Medulla oblongata (tissue), 1 donor: Measurements from ENCODE around the gene NOL7.
A peak's percentile ranks its signal among the peaks of the same experiment; 100 is the strongest.

Experiments
- DNase-seq: peaks from one replicate; pipeline ENCODE4 v3.0.0-alpha.2; 2015; ENCODE audit errors: extremely low spot score

NOL7 gene

GRCh38 chr6:13597073-13597472 lies 18.1 kb upstream of the NOL7 start:
- no peak for DNase-seq

DNA sequence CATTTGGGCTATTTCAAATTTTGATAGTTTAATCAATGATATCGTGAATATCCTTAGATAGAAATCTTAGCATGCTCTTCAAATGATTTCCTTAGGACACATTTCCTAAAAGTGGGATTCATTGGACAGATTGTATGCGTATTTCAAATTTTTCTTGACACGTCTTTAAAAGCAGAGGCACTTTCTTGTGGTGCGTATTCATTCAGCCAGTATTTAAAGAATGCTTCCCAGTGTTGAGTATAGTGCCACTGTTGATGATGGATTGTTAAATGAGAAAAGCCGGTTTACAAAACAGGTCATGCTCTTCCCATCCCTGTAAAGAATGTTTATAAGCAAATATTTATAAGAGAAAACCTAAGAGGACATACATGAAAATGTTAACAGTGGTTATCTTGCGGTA lies 15.1 kb upstream of the NOL7 start:
- no peak for DNase-seq

DNA sequence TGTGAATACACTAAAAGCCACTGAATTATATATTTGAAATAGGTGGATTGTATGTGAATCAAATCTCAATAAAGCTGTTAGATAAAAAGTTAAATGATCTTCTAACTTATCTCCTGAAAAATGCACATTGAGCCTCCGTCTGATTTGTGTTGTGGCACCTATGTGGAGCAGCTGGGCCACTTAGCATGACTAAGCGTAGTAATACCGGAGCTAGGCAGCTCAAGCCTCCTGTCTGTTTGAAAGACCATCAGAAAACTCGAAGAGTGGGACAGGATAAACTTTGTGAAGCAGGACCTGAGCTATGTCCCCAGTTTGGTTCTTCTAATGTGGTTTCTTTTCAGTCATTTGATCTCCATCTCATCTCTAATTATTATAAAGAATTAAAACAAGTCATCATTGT lies 11.0 kb upstream of the NOL7 start:
- no peak for DNase-seq

GRCh38 chr6:13604546-13605416 lies 10.4 kb upstream of the NOL7 start:
- no peak for DNase-seq

DNA sequence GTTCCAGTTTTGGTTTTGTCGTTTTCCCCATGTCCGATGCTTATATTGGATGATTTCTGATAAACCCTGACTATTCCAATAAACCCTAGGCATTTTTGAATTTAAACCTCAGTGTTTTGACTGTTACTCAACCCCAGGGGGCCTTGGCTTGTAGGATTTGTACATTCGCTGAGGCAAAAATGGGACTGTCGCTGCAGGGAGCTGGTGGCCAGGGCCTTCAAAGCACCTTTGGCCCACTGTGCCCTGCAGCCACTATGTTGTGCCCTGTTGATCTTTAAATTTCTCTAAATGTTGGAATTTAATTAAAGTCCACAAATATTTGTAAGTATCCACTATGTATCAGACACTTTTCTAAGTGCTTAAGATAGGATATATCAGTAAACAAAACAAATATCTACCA lies 9.5 kb upstream of the NOL7 start:
- no peak for DNase-seq

- no peak for DNase-seq
Measured at GRCh38 chr6:13611715-13612114, 3.4 kb upstream of the NOL7 start.

- no peak for DNase-seq
Measured at GRCh38 chr6:13613029-13613594, 2.0 kb upstream of the NOL7 start.

DNA sequence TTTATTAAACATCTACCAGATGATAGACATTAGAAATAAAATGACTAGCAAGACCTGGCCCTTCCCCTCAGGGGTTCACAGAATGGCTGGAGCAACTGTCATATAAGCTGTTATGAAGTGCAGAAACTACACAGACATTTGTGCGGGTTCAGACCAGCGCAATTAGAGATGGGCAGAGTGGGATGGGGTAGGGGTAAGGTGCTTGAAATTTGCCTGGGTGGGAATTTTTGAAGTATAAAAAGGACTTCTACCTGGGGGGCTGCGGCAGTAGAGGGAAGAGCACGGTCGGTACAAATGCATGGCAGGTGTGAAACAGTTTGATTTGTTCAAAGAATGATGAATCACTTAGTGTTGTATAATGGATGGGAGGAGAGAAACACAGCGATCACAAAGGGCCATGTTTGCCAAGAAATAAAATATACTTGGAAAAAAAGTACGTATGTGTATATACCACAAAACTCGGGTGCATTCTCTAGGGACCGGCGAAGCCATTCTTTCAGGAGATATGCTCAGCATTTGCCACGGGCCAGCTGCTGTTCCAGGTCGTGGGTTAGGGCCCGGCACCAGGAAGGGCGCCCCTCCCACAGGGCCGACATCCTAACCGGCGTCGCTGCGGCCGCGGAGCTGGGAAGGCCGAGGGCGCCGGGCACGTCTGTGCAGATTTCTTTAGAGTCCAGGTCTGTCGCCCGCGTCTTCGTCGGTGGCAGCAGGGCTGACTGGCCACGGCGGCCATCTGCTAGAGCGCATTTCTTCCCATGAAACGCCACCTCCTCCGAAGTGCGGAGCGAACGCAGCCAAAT lies 809 bp upstream of the NOL7 start:
- no peak for DNase-seq

GRCh38 chr6:13615792-13616120 lies 621 bp downstream of the NOL7 start:
- DNase-seq, result no peak

GRCh38 chr6:13617066-13617465 lies 1.9 kb downstream of the NOL7 start:
- no peak for DNase-seq

DNA sequence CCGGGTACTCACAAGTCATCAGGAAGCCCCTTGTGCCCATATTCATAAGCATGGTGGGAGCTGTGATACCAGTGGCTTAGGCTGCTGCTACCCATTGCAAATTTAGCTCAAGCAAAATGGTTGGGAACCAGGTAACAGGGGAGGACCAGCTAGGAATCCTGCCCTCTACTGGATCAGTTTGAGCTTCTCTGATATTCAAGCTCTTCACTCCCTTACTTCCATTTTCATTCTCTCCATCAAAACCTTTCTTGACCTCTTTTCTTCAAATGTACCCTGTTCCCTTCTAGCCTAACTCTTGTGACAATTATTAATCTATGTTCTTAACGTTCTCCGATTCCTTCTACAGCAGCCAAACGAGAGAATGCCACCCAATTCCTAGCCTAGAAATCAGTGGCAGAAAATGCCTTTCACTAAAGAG lies 9.7 kb downstream of the NOL7 start:
- peak; percentile 8 for DNase-seq

- DNase-seq, result no peak
Measured at GRCh38 chr6:13629459-13630116, 14.5 kb downstream of the NOL7 start.

DNA sequence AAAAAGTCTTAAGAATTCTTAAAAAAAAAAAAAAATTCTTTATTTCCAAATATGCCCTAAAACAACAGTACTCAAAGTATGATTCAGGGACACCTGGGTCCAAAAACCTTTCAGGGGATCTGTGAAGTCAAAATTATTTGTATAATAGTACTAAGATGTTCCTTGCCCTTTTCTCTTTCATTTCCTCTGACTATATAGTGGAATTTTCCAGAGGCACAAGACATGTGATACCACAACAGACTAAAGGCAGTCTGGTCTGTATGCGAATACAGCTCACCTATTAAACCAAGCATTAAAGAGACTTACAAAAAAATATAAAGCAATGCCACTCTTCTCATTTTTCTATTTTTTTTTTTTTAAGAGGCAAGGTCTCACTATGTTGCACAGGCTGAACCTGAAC lies 15.4 kb downstream of the NOL7 start:
- DNase-seq, result no peak

DNA sequence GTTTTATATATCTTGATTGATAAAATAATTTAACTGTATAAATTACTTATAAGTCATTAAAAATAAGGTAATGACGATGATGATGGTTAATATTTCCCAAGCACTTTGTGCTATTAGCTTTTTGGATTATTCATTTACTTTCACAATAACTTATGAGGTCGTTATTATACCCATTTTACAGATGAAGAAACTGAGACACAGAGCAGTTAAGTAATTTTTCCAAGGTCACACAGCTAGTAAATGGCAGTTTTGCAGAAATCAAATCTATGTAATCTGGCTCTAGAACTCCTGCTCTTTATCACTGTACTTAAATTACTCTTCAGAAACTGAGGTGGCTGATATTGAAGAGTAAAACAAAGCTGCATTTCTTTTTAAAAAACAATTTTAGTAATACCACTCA lies 18.2 kb downstream of the NOL7 start:
- DNase-seq, result no peak

DNA sequence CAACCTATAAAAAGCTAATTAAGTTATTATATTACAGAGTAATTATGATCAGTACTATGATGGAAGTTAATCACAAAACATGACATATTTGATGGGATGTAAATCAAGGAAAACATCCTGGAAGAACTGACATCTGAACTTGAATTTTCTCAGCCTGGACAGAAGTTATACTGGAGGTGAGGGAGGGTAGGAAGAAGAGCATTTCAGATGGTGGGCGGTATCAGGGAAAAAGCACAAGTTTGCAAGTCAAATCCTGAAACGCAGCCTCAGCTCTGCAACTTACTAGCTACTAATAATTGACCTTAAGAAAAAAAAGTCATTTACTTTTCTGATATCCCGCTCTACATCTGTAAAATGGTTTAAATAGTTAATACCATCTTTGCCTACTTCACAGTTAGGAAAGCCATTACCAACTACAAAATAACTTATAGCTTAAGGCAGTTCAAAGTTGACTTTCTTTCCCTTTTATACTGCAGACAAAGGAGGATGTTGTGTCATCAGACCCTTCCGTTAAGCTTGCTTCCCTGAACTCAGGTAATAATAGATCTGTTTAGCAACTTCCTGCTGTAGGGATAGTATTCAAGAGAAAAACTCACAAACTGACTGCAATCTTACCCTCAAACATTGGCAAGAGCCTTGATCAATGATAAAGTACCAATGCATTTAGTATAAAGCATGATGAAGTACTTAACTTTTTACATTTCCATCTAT lies 21.0 kb downstream of the NOL7 start:
- DNase-seq, result peak; percentile 13

DNA sequence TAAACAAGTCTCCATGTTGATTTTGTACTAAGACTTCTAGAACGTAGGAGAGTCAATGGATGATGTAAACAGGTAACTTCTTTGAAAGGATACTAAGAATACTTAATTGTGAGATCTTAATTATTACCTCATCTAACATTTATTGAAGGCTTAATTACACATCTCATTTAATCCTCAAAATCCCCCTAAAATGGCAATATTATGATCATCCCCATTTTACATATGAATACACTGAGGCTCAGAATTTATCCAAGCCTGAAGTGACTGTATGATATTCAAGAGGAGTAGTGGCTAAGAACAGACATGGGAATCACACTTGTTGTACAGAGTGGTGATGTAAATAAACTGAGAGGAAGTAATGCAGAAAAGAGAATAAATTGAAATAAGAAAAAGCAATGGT lies 22.9 kb downstream of the NOL7 start:
- DNase-seq, result no peak

- no peak for DNase-seq
Measured at GRCh38 chr6:13638626-13639025, 23.5 kb downstream of the NOL7 start.

DNA sequence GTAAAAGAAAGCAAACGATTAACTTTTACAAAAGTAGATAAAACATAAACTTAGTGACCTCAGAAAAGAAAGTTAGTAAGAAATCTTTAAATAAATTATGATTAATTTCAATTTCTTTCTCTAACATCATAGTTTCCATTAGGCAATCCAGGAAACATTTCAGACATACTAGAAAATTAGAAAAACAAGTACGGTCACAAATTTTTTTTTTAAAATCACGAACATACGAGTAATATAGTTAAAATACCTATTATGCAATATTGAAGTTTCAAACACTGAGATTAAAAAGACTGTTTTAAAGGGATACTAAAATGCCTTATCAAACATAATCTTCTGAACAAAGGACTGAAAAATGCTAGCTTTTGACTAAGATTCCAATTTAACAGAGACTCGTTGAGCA lies 26.2 kb downstream of the NOL7 start:
- no peak for DNase-seq

DNA sequence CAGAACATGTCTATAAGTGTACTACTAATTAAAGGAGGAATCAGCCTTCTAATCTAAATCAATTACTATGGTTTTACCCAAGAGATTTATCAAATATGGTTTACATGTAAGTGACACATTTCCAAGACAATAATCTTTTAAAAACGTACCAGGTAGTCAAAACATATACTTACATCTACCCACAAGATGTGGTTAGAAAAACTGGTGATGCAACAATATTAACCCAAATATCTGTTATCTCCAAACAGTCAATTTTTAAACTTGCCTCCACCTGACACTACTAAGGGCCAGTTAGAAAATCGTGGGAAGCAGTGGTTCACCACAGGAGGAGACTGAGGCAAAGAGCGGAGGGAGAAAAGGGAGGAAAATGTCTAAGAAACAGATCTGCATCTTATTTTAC lies 28.0 kb downstream of the NOL7 start:
- no peak for DNase-seq

GRCh38 chr6:13648850-13649249 lies 33.7 kb downstream of the NOL7 start:
- DNase-seq, result no peak

GRCh38 chr6:13649393-13649792 lies 34.3 kb downstream of the NOL7 start:
- DNase-seq, result no peak

- DNase-seq, result no peak
Measured at GRCh38 chr6:13653296-13653695, 38.2 kb downstream of the NOL7 start.
